H9 (cell line): Measurements from ENCODE around the gene CACFD1. TPM values are rescaled to one million over a fixed set of nuclear protein-coding genes. Genes with fewer than 3 reads are reported as not detected.

Source experiments
- DNase-seq: peaks from one replicate; pipeline ENCODE4 v3.0.0-alpha.2; 2017
- H2AFZ ChIP-seq: one replicate; pipeline ENCODE4 v1.6.1; 2013; ENCODE audit warnings: mild to moderate bottlenecking, low read length, control low read depth, moderate library complexity
- H2AK5ac ChIP-seq: 2 replicates; pipeline ENCODE4 v1.6.1; 2013; ENCODE audit warnings: low read length, control low read depth, mixed read lengths; ENCODE audit not compliant: insufficient read length
- H2BK120ac ChIP-seq: one replicate; pipeline ENCODE4 v1.6.1; 2013; ENCODE audit warnings: low read depth, mild to moderate bottlenecking, low read length, control low read depth, inconsistent platforms; ENCODE audit not compliant: poor library complexity, severe bottlenecking
- H2BK12ac ChIP-seq: 2 replicates; pipeline ENCODE4 v1.6.1; 2013; ENCODE audit warnings: low read length, control low read depth, mixed read lengths, low read depth; ENCODE audit not compliant: insufficient read length
- H2BK15ac ChIP-seq: 2 replicates; pipeline ENCODE4 v1.6.1; 2013; ENCODE audit warnings: low read depth, low read length, control low read depth
- H2BK20ac ChIP-seq: one replicate; pipeline ENCODE4 v1.6.1; 2013; ENCODE audit warnings: low read depth, mild to moderate bottlenecking, low read length, control low read depth, inconsistent platforms; ENCODE audit not compliant: poor library complexity, severe bottlenecking
- H2BK5ac ChIP-seq: 2 replicates; pipeline ENCODE4 v1.6.1; 2013; ENCODE audit warnings: low read length, control low read depth, mixed read lengths; ENCODE audit not compliant: insufficient read length
- H3K14ac ChIP-seq: 2 replicates; pipeline ENCODE4 v1.6.1; 2013; ENCODE audit warnings: low read length, control low read depth; ENCODE audit not compliant: insufficient read depth
- H3K18ac ChIP-seq: 2 replicates; pipeline ENCODE4 v1.6.1; 2013; ENCODE audit warnings: low read depth, mild to moderate bottlenecking, mixed read lengths, low read length, control low read depth; ENCODE audit not compliant: insufficient read length
- H3K23ac ChIP-seq: 2 replicates; pipeline ENCODE4 v1.6.1; 2013; ENCODE audit warnings: low read length, control low read depth, mixed read lengths, low read depth; ENCODE audit not compliant: insufficient read length
- H3K23me2 ChIP-seq: 2 replicates; pipeline ENCODE4 v1.6.1; 2013; ENCODE audit warnings: low read depth, mild to moderate bottlenecking, mixed read lengths, low read length, control low read depth; ENCODE audit not compliant: insufficient read length, poor library complexity, severe bottlenecking
- H3K27ac ChIP-seq: 2 replicates; pipeline ENCODE4 v1.5.1; 2013; ENCODE audit warnings: low read length, control low read depth, mixed read lengths, low read depth; ENCODE audit not compliant: insufficient read length
- H3K27me3 ChIP-seq: 2 replicates; pipeline ENCODE4 v1.6.1; 2013; ENCODE audit warnings: low read length, control low read depth, inconsistent platforms; ENCODE audit not compliant: insufficient read depth
- H3K4ac ChIP-seq: 2 replicates; pipeline ENCODE4 v1.6.1; 2013; ENCODE audit warnings: low read depth, mild to moderate bottlenecking, control low read depth, inconsistent platforms, low read length, moderate library complexity
- H3K4me1 ChIP-seq: 2 replicates; pipeline ENCODE4 v1.6.1; 2013; ENCODE audit warnings: low read length, control low read depth, inconsistent platforms; ENCODE audit not compliant: insufficient read depth
- H3K4me2 ChIP-seq: 2 replicates; pipeline ENCODE4 v1.6.1; 2013; ENCODE audit warnings: low read length, control low read depth, mixed read lengths; ENCODE audit not compliant: insufficient read length, insufficient read depth
- H3K56ac ChIP-seq: 2 replicates; pipeline ENCODE4 v1.6.1; 2013; ENCODE audit warnings: low read depth, mild to moderate bottlenecking, mixed read lengths, low read length, control low read depth; ENCODE audit not compliant: insufficient read length
- H3K79me1 ChIP-seq: 2 replicates; pipeline ENCODE4 v1.6.1; 2013; ENCODE audit warnings: low read depth, mild to moderate bottlenecking, moderate library complexity, low read length, control low read depth, inconsistent platforms; ENCODE audit not compliant: insufficient read depth, poor library complexity, severe bottlenecking
- H3K79me2 ChIP-seq: 2 replicates; pipeline ENCODE4 v1.6.1; 2013; ENCODE audit warnings: low read length, control low read depth, inconsistent platforms; ENCODE audit not compliant: insufficient read depth
- H3K9ac ChIP-seq: 2 replicates; pipeline ENCODE4 v1.6.1; 2013; ENCODE audit warnings: low read length, control low read depth, mixed read lengths; ENCODE audit not compliant: insufficient read length; ENCODE audit errors: extremely low read depth
- H3K9me3 ChIP-seq: one replicate; pipeline ENCODE4 v1.6.1; 2013; ENCODE audit warnings: low read depth, low read length, inconsistent platforms; ENCODE audit not compliant: control insufficient read depth
- H3T11ph ChIP-seq: one replicate; pipeline ENCODE4 v1.6.1; 2013; ENCODE audit warnings: mild to moderate bottlenecking, low read length, control low read depth, inconsistent platforms
- H4K20me1 ChIP-seq: one replicate; pipeline ENCODE4 v1.6.1; 2013; ENCODE audit not compliant: control insufficient read depth, insufficient read length, insufficient read depth
- H4K5ac ChIP-seq: 2 replicates; pipeline ENCODE4 v1.6.1; 2013; ENCODE audit warnings: low read depth, mild to moderate bottlenecking, mixed read lengths, low read length, control low read depth; ENCODE audit not compliant: insufficient read length
- H4K8ac ChIP-seq: replicated peaks from 2 replicates; pipeline ENCODE4 v1.6.1; 2013; ENCODE audit warnings: low read length, control low read depth, mixed read lengths, low read depth; ENCODE audit not compliant: insufficient read length
- H4K91ac ChIP-seq: 2 replicates; pipeline ENCODE4 v1.6.1; 2013; ENCODE audit warnings: low read depth, mild to moderate bottlenecking, moderate library complexity, mixed read lengths, low read length, control low read depth; ENCODE audit not compliant: insufficient read length
- H3K27ac Mint-ChIP-seq, 3 experiments: 2 replicates in 2 of 3; 3 replicates in 1 of 3; pipeline ENCODE4 v1.8.0; 2020 to 2021; ENCODE audit warnings: mixed read lengths in 3 of 3, mild to moderate bottlenecking in 1 of 3, moderate library complexity in 1 of 3
- H3K27me3 Mint-ChIP-seq: 2 replicates; pipeline ENCODE4 v1.8.0; 2021; ENCODE audit warnings: low read depth, mild to moderate bottlenecking, moderate library complexity, mixed read lengths
- H3K36me3 Mint-ChIP-seq, 3 experiments: 2 replicates in 2 of 3; 3 replicates in 1 of 3; pipeline ENCODE4 v1.8.0; 2020 to 2021; ENCODE audit warnings: low read depth in 3 of 3, mixed read lengths in 3 of 3; ENCODE audit not compliant: insufficient read depth in 1 of 3
- H3K4me1 Mint-ChIP-seq, 2 experiments: 2 replicates each; pipeline ENCODE4 v1.8.0; 2020; ENCODE audit warnings: mixed read lengths in 2 of 2
- H3K4me3 Mint-ChIP-seq, 2 experiments: 2 replicates in 1 of 2; 3 replicates in 1 of 2; pipeline ENCODE4 v1.8.0; 2020 to 2021; ENCODE audit warnings: mild to moderate bottlenecking in 2 of 2, mixed read lengths in 2 of 2, moderate library complexity in 1 of 2
- H3K9me3 Mint-ChIP-seq, 2 experiments: 2 replicates in 1 of 2; 3 replicates in 1 of 2; pipeline ENCODE4 v1.8.0; 2020; ENCODE audit warnings: mild to moderate bottlenecking in 2 of 2, mixed read lengths in 2 of 2, moderate library complexity in 1 of 2
- CTCF ChIP-seq: fragments of 200-600 bp; sonication (generic); conservative IDR thresholded peaks from 3 replicates; pipeline ENCODE4 v1.8.0; 2021; ENCODE audit warnings: antibody characterized with exemption, mild to moderate bottlenecking
- WGBS: extraction: QIAGEN DNeasy Blood & Tissue Kit; methylation state at CpG from one replicate; pipeline ENCODE4 v1.1.7; 2013; ENCODE audit warnings: missing lambda C conversion rate, low lambda C conversion rate, mixed read lengths; ENCODE audit not compliant: insufficient read length; ENCODE audit errors: extremely low coverage; 5-methylcytosine and 5-hydroxymethylcytosine counted together
- total RNA-seq: library from RNA; stranded (reverse); gene quantifications from 2 replicates; pipeline ENCODE4 v1.2.1, GENCODE V29; 2021

CACFD1 gene
- total RNA-seq, 1 experiment from 2014 or later: 20.0 TPM

- Histone ChIP-seq H4K20me1 (no peaks in the 10 kb centered on the region), H3K4me1 (no peaks in the 10 kb centered on the region), H2BK120ac (no peak overlapping the region), H3K14ac (no peak overlapping the region), H3K56ac (no peak overlapping the region), H3K18ac (no peak overlapping the region), H2AFZ (no peak overlapping the region), H2BK15ac (no peak overlapping the region), H3K79me2 (no peaks in the 10 kb centered on the region), H3K79me1 (no peaks in the 10 kb centered on the region), H3K9me3 (no peaks in the 10 kb centered on the region), H3K4ac (no peak overlapping the region), H2BK5ac (no peak overlapping the region), H4K5ac (no peak overlapping the region), H3K9ac (no peak overlapping the region), H3K4me2 (no peak overlapping the region), H3K23me2 (peaks cover 2% of the 10 kb centered on the region), H3K27ac (no peak overlapping the region), H4K91ac (no peak overlapping the region), H2AK5ac (no peak overlapping the region), H3K23ac (no peak overlapping the region), H2BK20ac (no peak overlapping the region), H4K8ac (no peak overlapping the region), H3K27me3 (no peaks in the 10 kb centered on the region), H3T11ph (no peak overlapping the region), H2BK12ac (no peak overlapping the region)
- no peak for TF ChIP-seq CTCF
- Mint-ChIP-seq H3K4me3 (no peak overlapping the region), H3K27ac (0 out of 7 replicates have a peak overlapping the region, but pooled peaks of 1 of the 3 experiments have one; percentile 31), H3K36me3 (peaks cover 0 to 12% (median 10%) of the 10 kb centered on the region in 3 experiments; a peak in 6 of 7 replicates), H3K27me3 (peaks cover 13% of the 10 kb centered on the region), H3K4me1 (peaks cover 28 to 37% of the 10 kb centered on the region in 2 experiments), H3K9me3 (peaks cover 6 to 7% of the 10 kb centered on the region in 2 experiments; a peak in 4 of 5 replicates)
- DNase-seq: no peak
- no CpG with 5 or more reads among the region's 3 CpGs for WGBS
Observed at GRCh38 chr9:133423216-133423615, 36.6 kb upstream of the CACFD1 start.
